HG03432 (cell line): ENCODE data around the gene P2RX6.
"Not testable (repeated sequence)": the region's sequence is repeated elsewhere in the genome, so short reads cannot be mapped to it uniquely, and the experiment has no call there.

Experiments
- ATAC-seq: cut with Tn5 transposase; IDR thresholded peaks from one replicate; pipeline ENCODE4 v1.9.1; 2021; ENCODE audit warnings: mild to moderate bottlenecking, moderate library complexity; ENCODE audit not compliant: unreplicated experiment

Gene P2RX6

GRCh38 chr22:21014726-21015465 lies at the start of gene P2RX6:
Gene P2RX6 (plus strand): TSS chr22:21015165. CDS start chr22:21015175, 10 bp downstream.
- no peak for ATAC-seq

- no peak for ATAC-seq
These were observed 48.8 kb upstream of the P2RX6 start for GRCh38 chr22:20965888-20966855.

- ATAC-seq, result no peak
These were observed 47.9 kb upstream of the P2RX6 start, which contains the start of gene AIFM3 for GRCh38 chr22:20966883-20967696. Gene AIFM3 (plus strand): TSS chr22:20967255. CDS start chr22:20967945, 690 bp downstream.

- ATAC-seq, result no peak
These were observed 47.2 kb upstream of the P2RX6 start for GRCh38 chr22:20967697-20968211.

GRCh38 chr22:20968281-20968977 lies 46.5 kb upstream of the P2RX6 start:
- ATAC-seq, result no peak

- ATAC-seq, result no peak
These were observed 43.9 kb upstream of the P2RX6 start for GRCh38 chr22:20970939-20971657.

- not testable (repeated sequence) for ATAC-seq
These were observed 42.8 kb upstream of the P2RX6 start for GRCh38 chr22:20972014-20972694.

- ATAC-seq, result no peak
These were observed 41.9 kb upstream of the P2RX6 start for GRCh38 chr22:20972933-20973577.

GRCh38 chr22:20973634-20974286 lies 41.2 kb upstream of the P2RX6 start:
- no peak for ATAC-seq

GRCh38 chr22:20974336-20974955 lies 40.5 kb upstream of the P2RX6 start:
- no peak for ATAC-seq

- ATAC-seq, result no peak
These were observed 39.2 kb upstream of the P2RX6 start for GRCh38 chr22:20975541-20976290.

- no peak for ATAC-seq
These were observed 38.6 kb upstream of the P2RX6 start for GRCh38 chr22:20976291-20976877.

- no peak for ATAC-seq
These were observed 37.9 kb upstream of the P2RX6 start for GRCh38 chr22:20977019-20977418.

GRCh38 chr22:20977516-20978170 lies 37.3 kb upstream of the P2RX6 start:
- ATAC-seq, result no peak

- no peak for ATAC-seq
These were observed 36.5 kb upstream of the P2RX6 start for GRCh38 chr22:20978419-20978818.
